GM12864 (cell line): ENCODE measurements around the gene MSI2.

Experiments used
- DNase-seq: peaks from one replicate; pipeline ENCODE4 v3.0.0-alpha.2; 2011; ENCODE audit warnings: low read depth
- H3K4me3 ChIP-seq: 2 replicates; pipeline ENCODE4 v1.5.1; 2011; ENCODE audit warnings: mild to moderate bottlenecking, low read depth, low read length, control low read depth
- CTCF ChIP-seq: IDR thresholded peaks from 2 replicates; pipeline ENCODE4 v1.5.1; 2011; ENCODE audit warnings: low read depth, mild to moderate bottlenecking, moderate library complexity, low read length, control low read depth, inconsistent platforms; ENCODE audit errors: missing control alignments

The MSI2 gene

GRCh38 chr17:57305908-57306504, 49.7 kb downstream of the MSI2 start:
- DNase-seq = no peak
- no peak for TF ChIP-seq CTCF
- no peak overlapping the region for H3K4me3 ChIP-seq

GRCh38 chr17:57308543-57309186, 52.3 kb downstream of the MSI2 start:
- H3K4me3 ChIP-seq = no peak overlapping the region
- no peak for DNase-seq
- no peak for TF ChIP-seq CTCF

- no peak for TF ChIP-seq CTCF
- H3K4me3 ChIP-seq = no peak overlapping the region
- DNase-seq = no peak
Observed at GRCh38 chr17:57309479-57309878, 53.2 kb downstream of the MSI2 start.

GRCh38 chr17:57311281-57312216, 55.2 kb downstream of the MSI2 start:
- DNase-seq = no peak
- no peak overlapping the region for H3K4me3 ChIP-seq
- TF ChIP-seq CTCF = no peak

GRCh38 chr17:57312242-57312641, 55.9 kb downstream of the MSI2 start:
- TF ChIP-seq CTCF = no peak
- H3K4me3 ChIP-seq = no peak overlapping the region
- no peak for DNase-seq

- no peak for TF ChIP-seq CTCF
- H3K4me3 ChIP-seq = no peak overlapping the region
- no peak for DNase-seq
Observed at GRCh38 chr17:57313097-57313835, 56.9 kb downstream of the MSI2 start.
